H1 (cell line): Measurements from ENCODE around the gene PRKAR1B. TPM values are rescaled to one million over a fixed set of nuclear protein-coding genes. Genes with fewer than 3 reads are reported as not detected.

ENCODE experiments used
- CTCF ChIA-PET: fragments of 300-600 bp; sonication (Branson Sonifier 250); formaldehyde crosslinking; loops from one replicate; lab custom pipeline; 2021; ENCODE audit not compliant: partially characterized antibody; lab: Charles Lee
- POLR2A ChIA-PET: fragments of 300-600 bp; sonication (Branson Sonifier 250); formaldehyde crosslinking; loops from one replicate; lab custom pipeline; 2021; ENCODE audit warnings: inconsistent platforms; ENCODE audit not compliant: partially characterized antibody; lab: Charles Lee
- DNase-seq, 2 experiments: peaks; one replicate each; pipeline versions ENCODE4 v3.0.0 to v3.0.0-alpha.2; 2010 to 2022; ENCODE audit warnings: low spot score in 2 of 2, low read depth in 1 of 2, mixed read lengths in 1 of 2
- FAIRE-seq: peaks from 2 replicates; lab custom pipeline; 2011; peaks lifted over from hg19 to GRCh38; lab: Jason Lieb, UNC
- H2AFZ ChIP-seq: 2 replicates; pipeline ENCODE4 v1.8.1; 2012; ENCODE audit warnings: low read length, inconsistent platforms
- H2AK5ac ChIP-seq: 2 replicates; pipeline ENCODE4 v1.6.1; 2013; ENCODE audit warnings: low read depth, low read length
- H2BK120ac ChIP-seq: replicated peaks from 2 replicates; pipeline ENCODE3; 2013; ENCODE audit warnings: low read depth, low read length, inconsistent platforms
- H2BK12ac ChIP-seq: 2 replicates; pipeline ENCODE4 v1.6.1; 2013; ENCODE audit warnings: low read depth, low read length
- H2BK15ac ChIP-seq: 2 replicates; pipeline ENCODE4 v1.6.1; 2013; ENCODE audit warnings: low read length
- H2BK20ac ChIP-seq: 2 replicates; pipeline ENCODE4 v1.6.1; 2013; ENCODE audit warnings: low read length
- H2BK5ac ChIP-seq: 2 replicates; pipeline ENCODE4 v1.6.1; 2013; ENCODE audit warnings: low read depth, low read length
- H3K14ac ChIP-seq: 2 replicates; pipeline ENCODE4 v1.6.1; 2013; ENCODE audit warnings: inconsistent platforms; ENCODE audit not compliant: insufficient read length
- H3K18ac ChIP-seq: 2 replicates; pipeline ENCODE4 v1.6.1; 2013; ENCODE audit warnings: low read length; ENCODE audit errors: extremely low read depth
- H3K23ac ChIP-seq: 2 replicates; pipeline ENCODE4 v1.6.1; 2013; ENCODE audit warnings: inconsistent platforms; ENCODE audit not compliant: insufficient read length
- H3K23me2 ChIP-seq: 2 replicates; pipeline ENCODE4 v1.6.1; 2013; ENCODE audit warnings: low read depth, low read length
- H3K27ac ChIP-seq: 2 replicates; pipeline ENCODE4 v1.6.1; 2011; ENCODE audit warnings: low read depth, low read length, inconsistent platforms
- H3K27me3 ChIP-seq, 4 experiments: replicated peaks in 1 of 4; 1 replicate in 1 of 4; 2 replicates in 3 of 4; pipeline versions ENCODE4 v1.6.1 to v1.8.1; 2011 to 2013; ENCODE audit warnings: low read length in 3 of 4, mild to moderate bottlenecking in 3 of 4, inconsistent platforms in 2 of 4, mixed read lengths in 2 of 4, moderate library complexity in 1 of 4; ENCODE audit not compliant: control insufficient read depth in 3 of 4, insufficient read depth in 3 of 4; ENCODE audit errors: extremely low read depth in 1 of 4
- H3K36me3 ChIP-seq, 4 experiments: 2 replicates each; pipeline versions ENCODE4 v1.6.1 to v1.8.1; 2011 to 2013; ENCODE audit warnings: mild to moderate bottlenecking in 4 of 4, low read length in 3 of 4, moderate library complexity in 2 of 4, control low read depth in 1 of 4, inconsistent platforms in 1 of 4; ENCODE audit not compliant: insufficient read depth in 4 of 4, control insufficient read depth in 2 of 4
- H3K4ac ChIP-seq: replicated peaks from 2 replicates; pipeline ENCODE3; 2013; ENCODE audit warnings: low read length, low read depth, mixed read lengths, inconsistent platforms; ENCODE audit not compliant: insufficient read length
- H3K4me1 ChIP-seq, 4 experiments: replicated peaks in 1 of 4; 1 replicate in 1 of 4; 2 replicates in 3 of 4; pipeline versions ENCODE4 v1.6.1 to v1.8.1; 2011 to 2013; ENCODE audit warnings: low read length in 3 of 4, inconsistent platforms in 2 of 4, mixed read lengths in 1 of 4; ENCODE audit not compliant: insufficient read depth in 4 of 4, control insufficient read depth in 3 of 4
- H3K4me2 ChIP-seq, 2 experiments: 2 replicates each; pipeline versions ENCODE4 v1.6.1 to v1.8.1; 2011 to 2013; ENCODE audit warnings: low read depth in 2 of 2, low read length in 2 of 2, control low read depth in 1 of 2, inconsistent platforms in 1 of 2, mild to moderate bottlenecking in 1 of 2; ENCODE audit not compliant: insufficient read depth in 1 of 2
- H3K4me3 ChIP-seq, 4 experiments: fragments of 200-600, 300-600 bp in 1 of 4; sonication (generic), shearing (Covaris generic), sonication (Bioruptor Twin) in 1 of 4; 2 replicates each; pipeline versions ENCODE4 v1.5.1 to v1.8.1; 2011 to 2016; ENCODE audit warnings: low read length in 4 of 4, low read depth in 3 of 4, control low read depth in 2 of 4, inconsistent platforms in 2 of 4, mild to moderate bottlenecking in 2 of 4, mixed read lengths in 1 of 4, moderate library complexity in 1 of 4; ENCODE audit not compliant: insufficient read depth in 2 of 4; ENCODE audit errors: extremely low read depth in 1 of 4
- H3K56ac ChIP-seq: replicated peaks from 2 replicates; pipeline ENCODE3; 2013; ENCODE audit warnings: low read depth, mild to moderate bottlenecking, mixed read lengths, low read length, inconsistent platforms; ENCODE audit not compliant: insufficient read length
- H3K79me1 ChIP-seq: 2 replicates; pipeline ENCODE4 v1.6.1; 2013; ENCODE audit warnings: low read depth, low read length, control low read depth
- H3K79me2 ChIP-seq, 2 experiments: 2 replicates each; pipeline versions ENCODE4 v1.6.1 to v1.8.1; 2012 to 2013; ENCODE audit warnings: low read length in 2 of 2, mild to moderate bottlenecking in 2 of 2, inconsistent platforms in 1 of 2; ENCODE audit not compliant: insufficient read depth in 2 of 2, control insufficient read depth in 1 of 2
- H3K9ac ChIP-seq, 4 experiments: replicated peaks in 1 of 4; 1 replicate in 1 of 4; 2 replicates in 3 of 4; pipeline versions ENCODE4 v1.6.1 to v1.8.1; 2011 to 2013; ENCODE audit warnings: low read depth in 3 of 4, low read length in 3 of 4, control low read depth in 2 of 4, mild to moderate bottlenecking in 2 of 4, moderate library complexity in 2 of 4, inconsistent platforms in 1 of 4; ENCODE audit errors: extremely low read depth in 1 of 4
- H3K9me3 ChIP-seq, 2 experiments: 2 replicates each; pipeline versions ENCODE4 v1.6.1 to v1.8.1; 2012 to 2013; ENCODE audit warnings: mild to moderate bottlenecking in 2 of 2, moderate library complexity in 2 of 2, control low read depth in 1 of 2, inconsistent platforms in 1 of 2, low read depth in 1 of 2, low read length in 1 of 2, mixed read lengths in 1 of 2; ENCODE audit not compliant: insufficient read depth in 2 of 2
- H4K20me1 ChIP-seq, 2 experiments: replicated peaks in 1 of 2; 2 replicates each; pipeline versions ENCODE3 to v1.8.1; 2011 to 2013; ENCODE audit warnings: inconsistent platforms in 2 of 2, low read length in 2 of 2, mild to moderate bottlenecking in 1 of 2; ENCODE audit not compliant: insufficient read depth in 2 of 2, control insufficient read depth in 1 of 2
- H4K5ac ChIP-seq: 2 replicates; pipeline ENCODE4 v1.6.1; 2013; ENCODE audit warnings: low read length, low read depth, mixed read lengths, inconsistent platforms; ENCODE audit not compliant: insufficient read length
- H4K8ac ChIP-seq: 2 replicates; pipeline ENCODE4 v1.8.0; 2013; ENCODE audit warnings: mild to moderate bottlenecking, moderate library complexity, low read length, inconsistent platforms; ENCODE audit not compliant: insufficient read depth; ENCODE audit errors: extremely low read depth
- H4K91ac ChIP-seq: replicated peaks from 2 replicates; pipeline ENCODE3; 2013; ENCODE audit warnings: low read length, mixed read lengths, inconsistent platforms; ENCODE audit not compliant: insufficient read length
- BCL11A ChIP-seq, 2 experiments: IDR thresholded peaks; one replicate each; pipeline ENCODE4 v1.6.1; 2011; ENCODE audit warnings: low read depth in 2 of 2, low read length in 2 of 2, mild to moderate bottlenecking in 2 of 2
- GABPA ChIP-seq: IDR thresholded peaks from 2 replicates; pipeline ENCODE4 v1.6.1; 2011; ENCODE audit warnings: mild to moderate bottlenecking, low read length, moderate library complexity, borderline replicate concordance; ENCODE audit not compliant: insufficient read depth
- SP1 ChIP-seq: IDR thresholded peaks from 2 replicates; pipeline ENCODE4 v1.6.1; 2011; ENCODE audit warnings: low read depth, low read length
- WGBS, 2 experiments: shearing (Covaris generic) in 1 of 2; methylation state at CpG; one replicate each; pipeline versions ENCODE4 v1.1.6 to v1.1.7; 2013 to 2015; ENCODE audit warnings: low lambda C conversion rate in 2 of 2, mixed read lengths in 2 of 2, inconsistent platforms in 1 of 2, low coverage in 1 of 2, missing lambda C conversion rate in 1 of 2; ENCODE audit not compliant: insufficient replicate concordance in 2 of 2, insufficient coverage in 1 of 2, insufficient read length in 1 of 2; ENCODE audit errors: extremely low coverage in 1 of 2, missing lambda C conversion rate in 1 of 2; 5-methylcytosine and 5-hydroxymethylcytosine counted together
- polyA plus RNA-seq, 7 experiments: library from polyadenylated mRNA; depleted of rRNA in 3 of 7; stranded (reverse) in 5 of 7; unstranded in 2 of 7; fragments of >200 nt in 5 of 7; fragments of 200-250 nt in 2 of 7; gene quantifications; 1 replicate in 5 of 7; 2 replicates in 1 of 7; 4 replicates in 1 of 7; pipeline versions ENCODE4 v1.2.1 to v1.2.3, GENCODE V29; 2011 to 2013; ENCODE audit warnings: missing spikeins in 2 of 7, mixed read lengths in 2 of 7
- total RNA-seq: library from RNA; stranded (reverse); fragmentation: NEBNext Ultra II Directional; extraction: Animal tissue kit (Norgen Biotek cat#: 25700); gene quantifications from 2 replicates; pipeline ENCODE4 v1.2.1, GENCODE V29; 2021

PRKAR1B gene
- total and polyA plus RNA-seq, 2 of the 8 experiments (the other 6 are each of a cell fraction or from before 2014, with no cell fraction given): 12.3 to 55.7 TPM

DNA sequence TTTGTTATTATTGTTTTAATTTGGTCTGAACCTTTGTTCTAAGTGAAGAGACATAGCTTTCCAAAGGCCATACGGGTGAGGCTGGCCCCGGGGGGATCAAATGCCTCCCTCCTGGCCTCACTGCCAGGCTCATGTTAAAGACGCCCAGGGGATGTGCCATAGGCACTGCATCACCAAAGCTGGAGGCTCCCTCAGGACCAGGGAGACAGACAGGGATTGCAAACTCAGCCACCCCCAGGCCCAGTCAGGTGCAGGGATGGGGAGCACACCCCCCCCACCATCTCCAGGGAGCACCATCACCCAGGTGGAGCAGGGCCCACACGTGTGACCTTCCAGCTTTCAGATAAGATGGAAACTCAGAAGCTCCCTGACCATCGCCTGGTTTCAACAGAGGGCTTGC, 96.5 kb downstream of the PRKAR1B start:
- POLR2A ChIA-PET: no interaction called here

More for the DNA sequence above, 96.5 kb downstream of the PRKAR1B start:
- Histone ChIP-seq H3K56ac (no peak overlapping the region), H2BK5ac (no peak overlapping the region), H3K4me1 (no peaks in the 10 kb centered on the region), H4K5ac (no peak overlapping the region), H2BK20ac (no peak overlapping the region), H3K23me2 (no peaks in the 10 kb centered on the region), H3K4me2 (no peak overlapping the region), H3K18ac (no peak overlapping the region), H3K27ac (no peak overlapping the region), H3K79me2 (peaks cover 0 to 2% of the 10 kb centered on the region in 2 experiments; a peak in 1 of 4 replicates), H3K9me3 (no peaks in the 10 kb centered on the region), H4K8ac (no peak overlapping the region), H3K79me1 (no peaks in the 10 kb centered on the region), H4K20me1 (no peaks in the 10 kb centered on the region), H3K27me3 (no peaks in the 10 kb centered on the region), H3K23ac (no peak overlapping the region), H3K4me3 (no peak overlapping the region), H3K36me3 (no peaks in the 10 kb centered on the region), H3K9ac (no peak overlapping the region), H2BK15ac (no peak overlapping the region), H2AFZ (no peak overlapping the region), H3K14ac (no peak overlapping the region), H2BK12ac (no peak overlapping the region), H2BK120ac (no peak overlapping the region), H2AK5ac (0 out of 2 replicates have a peak overlapping the region, but pooled peaks have one; percentile 24), H4K91ac (no peak overlapping the region), H3K4ac (no peak overlapping the region)
- no peak for DNase-seq
- CTCF ChIA-PET: interaction anchor here (2.1 kb wide), 1 partner anchor 143 kb away, joined by 4 read pairs; no protein-coding TSS in a partner anchor
- TF ChIP-seq SP1 (no peak), BCL11A (IDR thresholded peaks at IDR 0.05; ENCODE audit: low read depth in 2 of 2, low read length in 2 of 2) (no peak), GABPA (no peak)
- no peak for FAIRE-seq
- WGBS, 2 experiments: 92% methylated on average over 5 of the region's 5 CpGs; no CpG with 5 or more reads in 1 of the 2 experiments
